NCI-H2029 (cell line): Measurements from ENCODE around the gene CABLES2.

Experiments used
- DNase-seq: peaks from one replicate; lab custom pipeline; 2025; lab: John Stamatoyannopoulos, UW

The CABLES2 gene

GRCh38 chr20:62407221-62407992 lies at the start of gene CABLES2:
Gene CABLES2, minus strand, starts transcription at chr20:62407285. Its CDS starts 9 bp downstream, at chr20:62407276.
- peak; percentile 89 for DNase-seq

- DNase-seq = no peak
Measured at GRCh38 chr20:62455929-62456328, 48.8 kb upstream of the CABLES2 start.

GRCh38 chr20:62454904-62455636 lies 48.0 kb upstream of the CABLES2 start:
- no peak for DNase-seq

- no peak for DNase-seq
Measured at GRCh38 chr20:62453186-62453808, 46.2 kb upstream of the CABLES2 start.

- no peak for DNase-seq
Measured at GRCh38 chr20:62452475-62453095, 45.5 kb upstream of the CABLES2 start.

GRCh38 chr20:62451970-62452369 lies 44.9 kb upstream of the CABLES2 start:
- DNase-seq = no peak

GRCh38 chr20:62451156-62451767 lies 44.2 kb upstream of the CABLES2 start:
- DNase-seq = no peak

- DNase-seq = no peak
Measured at GRCh38 chr20:62449951-62450691, 43.0 kb upstream of the CABLES2 start.

GRCh38 chr20:62448788-62449187 lies 41.7 kb upstream of the CABLES2 start:
- DNase-seq = no peak

GRCh38 chr20:62448038-62448437 lies 41.0 kb upstream of the CABLES2 start:
- no peak for DNase-seq

- no peak for DNase-seq
Measured at GRCh38 chr20:62446888-62447869, 40.1 kb upstream of the CABLES2 start.

GRCh38 chr20:62446481-62446880 lies 39.4 kb upstream of the CABLES2 start:
- DNase-seq = no peak

- no peak for DNase-seq
Measured at GRCh38 chr20:62445553-62446340, 38.7 kb upstream of the CABLES2 start.

GRCh38 chr20:62444286-62444685 lies 37.2 kb upstream of the CABLES2 start:
- no peak for DNase-seq

- no peak for DNase-seq
Measured at GRCh38 chr20:62441987-62442539, 35.0 kb upstream of the CABLES2 start.

GRCh38 chr20:62439218-62439617 lies 32.1 kb upstream of the CABLES2 start:
- DNase-seq = peak; percentile 1

- peak; percentile 86 for DNase-seq
Measured at GRCh38 chr20:62437927-62438326, 30.8 kb upstream of the CABLES2 start.

GRCh38 chr20:62437496-62437895 lies 30.4 kb upstream of the CABLES2 start:
- no peak for DNase-seq

GRCh38 chr20:62436692-62437091 lies 29.6 kb upstream of the CABLES2 start:
- no peak for DNase-seq
